NB4 (cell line): ENCODE data around the gene HPCAL4.

ENCODE experiments used
- DNase-seq: peaks from one replicate; pipeline ENCODE4 v3.0.0; 2010; ENCODE audit warnings: low read depth
- H3K4me3 ChIP-seq: one replicate; pipeline ENCODE4 v1.5.1; 2011; ENCODE audit warnings: mild to moderate bottlenecking, low read depth, low read length, moderate library complexity
- MYC ChIP-seq: IDR thresholded peaks from 2 replicates; pipeline ENCODE4 v1.6.1; 2011; ENCODE audit warnings: low read depth, low read length
- POLR2A ChIP-seq: IDR thresholded peaks from 2 replicates; pipeline ENCODE4 v1.6.1; 2011; ENCODE audit warnings: mild to moderate bottlenecking; ENCODE audit not compliant: insufficient read length; ENCODE audit errors: extremely low read depth
- TF ChIP-seq, protein P1 (sequence below): IDR thresholded peaks from 2 replicates; pipeline ENCODE4 v1.6.1; 2011; ENCODE audit warnings: low read depth, low read length
- TF ChIP-seq, protein P2 (sequence below): IDR thresholded peaks from one replicate; pipeline ENCODE4 v1.5.1; 2012; ENCODE audit warnings: low read depth, low read length

Gene HPCAL4

DNA sequence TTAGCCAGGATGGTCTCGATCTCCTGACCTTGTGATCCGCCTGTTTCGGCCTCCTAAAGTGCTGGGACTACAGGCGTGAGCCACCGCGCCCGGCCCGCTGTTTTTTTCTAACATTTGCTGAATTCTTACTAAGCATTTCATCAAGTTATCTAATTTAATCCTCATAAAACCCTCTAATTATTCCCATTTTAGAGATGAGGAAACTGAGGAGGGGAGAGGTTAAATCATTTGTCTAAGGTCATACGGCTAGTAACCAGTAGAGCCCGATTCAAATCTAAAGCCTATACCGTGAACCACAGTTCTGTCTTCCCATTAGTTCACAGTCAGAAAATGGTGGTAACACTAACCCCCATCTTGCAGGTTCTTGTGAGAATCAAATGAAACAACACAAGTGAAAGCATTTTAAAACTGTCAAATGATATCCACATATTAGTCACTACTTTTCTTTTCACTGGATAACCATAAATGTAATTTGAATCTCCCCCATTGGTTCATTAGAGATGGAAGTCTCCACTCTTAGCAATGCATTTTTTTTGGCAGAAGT, 62.4 kb downstream of the HPCAL4 start:
- no peak for DNase-seq
- H3K4me3 ChIP-seq, result no peak overlapping the region

More for the DNA sequence above, 62.4 kb downstream of the HPCAL4 start:
- TF ChIP-seq POLR2A (no peak), MYC (no peak)
- TF ChIP-seq, protein P1, sequence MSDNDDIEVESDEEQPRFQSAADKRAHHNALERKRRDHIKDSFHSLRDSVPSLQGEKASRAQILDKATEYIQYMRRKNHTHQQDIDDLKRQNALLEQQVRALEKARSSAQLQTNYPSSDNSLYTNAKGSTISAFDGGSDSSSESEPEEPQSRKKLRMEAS, result no peak
- TF ChIP-seq, protein P2, sequence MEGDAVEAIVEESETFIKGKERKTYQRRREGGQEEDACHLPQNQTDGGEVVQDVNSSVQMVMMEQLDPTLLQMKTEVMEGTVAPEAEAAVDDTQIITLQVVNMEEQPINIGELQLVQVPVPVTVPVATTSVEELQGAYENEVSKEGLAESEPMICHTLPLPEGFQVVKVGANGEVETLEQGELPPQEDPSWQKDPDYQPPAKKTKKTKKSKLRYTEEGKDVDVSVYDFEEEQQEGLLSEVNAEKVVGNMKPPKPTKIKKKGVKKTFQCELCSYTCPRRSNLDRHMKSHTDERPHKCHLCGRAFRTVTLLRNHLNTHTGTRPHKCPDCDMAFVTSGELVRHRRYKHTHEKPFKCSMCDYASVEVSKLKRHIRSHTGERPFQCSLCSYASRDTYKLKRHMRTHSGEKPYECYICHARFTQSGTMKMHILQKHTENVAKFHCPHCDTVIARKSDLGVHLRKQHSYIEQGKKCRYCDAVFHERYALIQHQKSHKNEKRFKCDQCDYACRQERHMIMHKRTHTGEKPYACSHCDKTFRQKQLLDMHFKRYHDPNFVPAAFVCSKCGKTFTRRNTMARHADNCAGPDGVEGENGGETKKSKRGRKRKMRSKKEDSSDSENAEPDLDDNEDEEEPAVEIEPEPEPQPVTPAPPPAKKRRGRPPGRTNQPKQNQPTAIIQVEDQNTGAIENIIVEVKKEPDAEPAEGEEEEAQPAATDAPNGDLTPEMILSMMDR, result no peak
